Liver (tissue), 9 donors: ENCODE results near the gene SEMA4C. TPM values are rescaled to one million over a fixed set of nuclear protein-coding genes. Genes with fewer than 3 reads are reported as not detected.

Experiments
- DNase-seq: peaks from one replicate; pipeline ENCODE4 v3.0.0-alpha.2; 2017; ENCODE audit warnings: low spot score
- H3K27ac ChIP-seq, 2 donors: one replicate each; pipeline ENCODE4 v1.7.0; 2013; ENCODE audit warnings: inconsistent platforms in 2 of 2, low read length in 2 of 2, control low read depth in 1 of 2, low read depth in 1 of 2, mild to moderate bottlenecking in 1 of 2
- H3K27me3 ChIP-seq, 4 donors: one replicate each; pipeline versions ENCODE4 v1.6.1 to v1.7.0; 2013; ENCODE audit warnings: low read length in 3 of 4, inconsistent platforms in 1 of 4, mild to moderate bottlenecking in 1 of 4, moderate library complexity in 1 of 4; ENCODE audit not compliant: control insufficient read depth in 4 of 4, insufficient read depth in 4 of 4
- H3K36me3 ChIP-seq, 4 donors: one replicate each; pipeline versions ENCODE4 v1.6.1 to v1.7.0; 2013; ENCODE audit warnings: low read length in 3 of 4, mild to moderate bottlenecking in 3 of 4, low read depth in 1 of 4, moderate library complexity in 1 of 4; ENCODE audit not compliant: control insufficient read depth in 4 of 4, insufficient read depth in 3 of 4
- H3K4me1 ChIP-seq, 4 donors: one replicate each; pipeline versions ENCODE4 v1.6.1 to v1.7.0; 2013; ENCODE audit warnings: low read length in 3 of 4, mild to moderate bottlenecking in 3 of 4, moderate library complexity in 1 of 4; ENCODE audit not compliant: control insufficient read depth in 4 of 4, insufficient read depth in 4 of 4
- H3K4me3 ChIP-seq, 3 donors: one replicate each; pipeline versions ENCODE4 v1.6.1 to v1.7.0; 2013; ENCODE audit warnings: low read length in 3 of 3, control low read depth in 1 of 3, low read depth in 1 of 3, mild to moderate bottlenecking in 1 of 3
- H3K9ac ChIP-seq, 2 donors: one replicate each; pipeline ENCODE4 v1.7.0; 2013; ENCODE audit warnings: low read length in 2 of 2, mild to moderate bottlenecking in 2 of 2, moderate library complexity in 2 of 2, control low read depth in 1 of 2, low read depth in 1 of 2
- H3K9me3 ChIP-seq, 4 donors: one replicate each; pipeline versions ENCODE4 v1.6.1 to v1.7.0; 2013; ENCODE audit warnings: low read length in 3 of 4; ENCODE audit not compliant: control insufficient read depth in 4 of 4
- ATF3 ChIP-seq: IDR thresholded peaks from 2 replicates; pipeline ENCODE4 v1.6.1; 2016; ENCODE audit warnings: antibody characterized with exemption
- EGR1 ChIP-seq, 2 donors: IDR thresholded peaks; 2 replicates each; pipeline ENCODE4 v1.6.1; 2016 to 2018; ENCODE audit warnings: antibody characterized with exemption in 2 of 2, low read depth in 2 of 2
- FOXA2 ChIP-seq: IDR thresholded peaks from 2 replicates; pipeline ENCODE4 v1.6.1; 2016; ENCODE audit warnings: antibody characterized with exemption
- HNF4A ChIP-seq, 2 donors: conservative IDR thresholded peaks; 2 replicates each; pipeline ENCODE4 v1.6.1; 2016; ENCODE audit warnings: antibody characterized with exemption in 2 of 2, mild to moderate bottlenecking in 2 of 2
- HNF4G ChIP-seq: IDR thresholded peaks from 2 replicates; pipeline ENCODE4 v1.6.1; 2016; ENCODE audit warnings: antibody characterized with exemption
- JUND ChIP-seq, 2 donors: IDR thresholded peaks; 2 replicates each; pipeline ENCODE4 v1.6.1; 2016; ENCODE audit warnings: antibody characterized with exemption in 2 of 2
- MAX ChIP-seq: IDR thresholded peaks from 2 replicates; pipeline ENCODE4 v1.6.1; 2016; ENCODE audit warnings: antibody characterized with exemption
- NR2F2 ChIP-seq: IDR thresholded peaks from 2 replicates; pipeline ENCODE4 v1.6.1; 2016; ENCODE audit warnings: antibody characterized with exemption
- REST ChIP-seq: IDR thresholded peaks from 2 replicates; pipeline ENCODE4 v1.6.1; 2016; ENCODE audit warnings: antibody characterized with exemption, mild to moderate bottlenecking
- RXRA ChIP-seq, 2 donors: IDR thresholded peaks; 2 replicates each; pipeline ENCODE4 v1.6.1; 2017 to 2018; ENCODE audit warnings: antibody characterized with exemption in 2 of 2, mild to moderate bottlenecking in 1 of 2
- SP1 ChIP-seq: IDR thresholded peaks from 2 replicates; pipeline ENCODE4 v1.6.1; 2018; ENCODE audit warnings: antibody characterized with exemption, mild to moderate bottlenecking
- TAF1 ChIP-seq: conservative IDR thresholded peaks from 2 replicates; pipeline ENCODE4 v1.6.1; 2016; ENCODE audit warnings: antibody characterized with exemption, mild to moderate bottlenecking
- YY1 ChIP-seq: IDR thresholded peaks from 2 replicates; pipeline ENCODE4 v1.6.1; 2016; ENCODE audit warnings: antibody characterized with exemption, mild to moderate bottlenecking
- ZBTB33 ChIP-seq: IDR thresholded peaks from 2 replicates; pipeline ENCODE4 v1.6.1; 2016; ENCODE audit warnings: antibody characterized with exemption
- WGBS: extraction: QIAGEN DNeasy Blood & Tissue Kit; methylation state at CpG from one replicate; pipeline ENCODE4 v1.1.7; 2013; 5-methylcytosine and 5-hydroxymethylcytosine counted together
- polyA plus RNA-seq, 2 donors: library from polyadenylated mRNA; stranded (reverse) in 1 of 2; unstranded in 1 of 2; fragments of 200-250 nt in 1 of 2; fragments of >200 nt in 1 of 2; fragmentation: Nextera tagmentation in 1 of 2; extraction: Ambion mirVana in 1 of 2; gene quantifications; one replicate each; pipeline versions ENCODE4 v1.2.1 to v1.2.3, GENCODE V29; 2013 to 2015
- total RNA-seq, 2 donors: library from RNA; depleted of rRNA; stranded (reverse); fragments of >200 nt; gene quantifications; one replicate each; pipeline ENCODE4 v1.2.3, GENCODE V29; 2014
- donor health status: healthy.
- donor health status: healthy.
- donor health status: healthy.
- donor health status: healthy.
- donor health status: healthy.

Gene SEMA4C
- total and polyA plus RNA-seq, 4 donors = 3.7 to 23.2 (median 13.2) TPM

GRCh38 chr2:96881349-96882195 is 11.7 kb upstream of the SEMA4C start:
- peaks cover 0 to 12% (median 0%) of the 10 kb centered on the region in 4 donors for H3K4me1 ChIP-seq
- no peak for DNase-seq
- WGBS = 82% methylated on average over 10 of the region's 10 CpGs
- H3K9ac ChIP-seq = no peak overlapping the region
- H3K27ac ChIP-seq = no peak overlapping the region
- no peak overlapping the region for H3K4me3 ChIP-seq
- H3K27me3 ChIP-seq = no peaks in the 10 kb centered on the region
- H3K36me3 ChIP-seq = no peaks in the 10 kb centered on the region
- no peak for TF ChIP-seq REST
- no peak for TF ChIP-seq ZBTB33
- no peak for TF ChIP-seq YY1
- no peak for TF ChIP-seq HNF4A (conservative IDR thresholded peaks at IDR 0.05)
- no peak for TF ChIP-seq FOXA2
- no peak for TF ChIP-seq NR2F2
- no peak for TF ChIP-seq JUND (IDR thresholded peaks at IDR 0.05)
- no peaks in the 10 kb centered on the region for H3K9me3 ChIP-seq

- WGBS = 94% methylated on average over 6 of the region's 6 CpGs
- no peak overlapping the region for H3K9ac ChIP-seq
- no peaks in the 10 kb centered on the region for H3K27me3 ChIP-seq
- H3K4me3 ChIP-seq = no peak overlapping the region
- no peaks in the 10 kb centered on the region for H3K9me3 ChIP-seq
- H3K27ac ChIP-seq = no peak overlapping the region
- TF ChIP-seq TAF1 = no peak
- TF ChIP-seq EGR1 (IDR thresholded peaks at IDR 0.05; ENCODE audit: low read depth in 2 of 2) = no peak
- TF ChIP-seq REST = no peak
- no peak for TF ChIP-seq MAX
- no peak for TF ChIP-seq ZBTB33
- no peak for TF ChIP-seq SP1
- TF ChIP-seq ATF3 = no peak
- no peak for TF ChIP-seq RXRA (IDR thresholded peaks at IDR 0.05)
- no peak for TF ChIP-seq HNF4G
- no peak for TF ChIP-seq FOXA2
- TF ChIP-seq NR2F2 = no peak
- no peaks in the 10 kb centered on the region for H3K36me3 ChIP-seq
- DNase-seq = no peak
- peaks cover 0 to 11% (median 0%) of the 10 kb centered on the region in 4 donors for H3K4me1 ChIP-seq
Measured at GRCh38 chr2:96880891-96881273, 11.0 kb upstream of the SEMA4C start.
